GM12878 (cell line): ENCODE measurements around the gene BEST1. TPM values are rescaled to one million over a fixed set of nuclear protein-coding genes. Genes with fewer than 3 reads are reported as not detected.
A peak's percentile ranks its signal among the peaks of the same experiment; 100 is the strongest.

ENCODE experiments used
- ATAC-seq: fragments of 200-7000 bp; cut with Tn5 transposase; 3 replicates; pipeline ENCODE4 v1.9.1; 2020; ENCODE audit warnings: mild to moderate bottlenecking, moderate library complexity
- BruUV-seq: library from RNA; stranded (reverse); fragments of 400-500 nt; replicated peaks from 2 replicates; lab custom pipeline; 2021; lab: Mats Ljungman, UMichigan
- CTCF ChIA-PET: fragments of 300-600 bp; sonication (Branson Sonifier 250); formaldehyde crosslinking; extraction: SDS; loops from one replicate; lab custom pipeline; 2021; ENCODE audit warnings: inconsistent platforms; lab: Yijun Ruan, JAX
- POLR2A ChIA-PET: fragments of 350-600 bp; formaldehyde crosslinking; extraction: SDS; loops from one replicate; lab custom pipeline; 2021; ENCODE audit warnings: inconsistent platforms; lab: Charles Lee
- RAD21 ChIA-PET: fragments of 300-600 bp; sonication (Branson Sonifier 250); formaldehyde crosslinking; loops from one replicate; lab custom pipeline; 2023; ENCODE audit warnings: antibody characterized with exemption; ENCODE audit not compliant: unreplicated experiment; lab: Charles Lee
- SMC1A ChIA-PET: fragments of 300-600 bp; sonication (Branson Sonifier 250); formaldehyde crosslinking; loops from one replicate; lab custom pipeline; 2023; ENCODE audit not compliant: unreplicated experiment, uncharacterized antibody; lab: Charles Lee
- DNase-seq: peaks from one replicate; pipeline ENCODE4 v3.0.0-alpha.2; 2011; ENCODE audit warnings: low read depth, low spot score
- FAIRE-seq: peaks from 3 replicates; lab custom pipeline; 2011; peaks lifted over from hg19 to GRCh38; lab: Jason Lieb, UNC
- H2AFZ ChIP-seq: 2 replicates; pipeline ENCODE4 v1.6.0; 2011; ENCODE audit warnings: low read depth, low read length, control low read depth; ENCODE audit not compliant: control insufficient read depth
- H3K27ac ChIP-seq: 2 replicates; pipeline ENCODE4 v1.5.1; 2011; ENCODE audit warnings: control low read depth; ENCODE audit not compliant: control insufficient read depth, insufficient read depth
- H3K27me3 ChIP-seq, 2 experiments: replicated peaks in 1 of 2; 2 replicates each; pipeline versions ENCODE4 v1.6.0 to v1.6.1; 2011; ENCODE audit warnings: low read length in 1 of 2; ENCODE audit not compliant: control insufficient read depth in 2 of 2, insufficient read depth in 2 of 2
- H3K36me3 ChIP-seq, 2 experiments: 2 replicates each; pipeline ENCODE4 v1.5.1; 2011; ENCODE audit warnings: low read length in 1 of 2; ENCODE audit not compliant: control insufficient read depth in 2 of 2, insufficient read depth in 2 of 2
- H3K4me1 ChIP-seq: 2 replicates; pipeline ENCODE4 v1.6.1; 2011; ENCODE audit warnings: mild to moderate bottlenecking, low read length, moderate library complexity, mixed read lengths; ENCODE audit not compliant: control insufficient read depth, insufficient read depth
- H3K4me2 ChIP-seq: 2 replicates; pipeline ENCODE4 v1.6.0; 2011; ENCODE audit warnings: control low read depth; ENCODE audit not compliant: control insufficient read depth, insufficient read depth
- H3K4me3 ChIP-seq: fragments of 200-600 bp; sonication (generic); 2 replicates; pipeline ENCODE4 v1.5.1; 2016
- H3K79me2 ChIP-seq: 2 replicates; pipeline ENCODE4 v1.6.0; 2011; ENCODE audit warnings: low read length; ENCODE audit not compliant: control insufficient read depth, insufficient read depth
- H3K9ac ChIP-seq: 2 replicates; pipeline ENCODE4 v1.8.0; 2011; ENCODE audit warnings: low read length, control low read depth, mixed read lengths; ENCODE audit not compliant: control insufficient read depth, insufficient read depth
- H3K9me3 ChIP-seq: replicated peaks from 3 replicates; pipeline ENCODE4 v1.5.1; 2011; ENCODE audit warnings: mild to moderate bottlenecking, low read length; ENCODE audit not compliant: control insufficient read depth, insufficient read depth
- H4K20me1 ChIP-seq: 2 replicates; pipeline ENCODE4 v1.6.0; 2011; ENCODE audit not compliant: control insufficient read depth, insufficient read depth
- EGR1 ChIP-seq, 2 experiments: IDR thresholded peaks; 1 replicate in 1 of 2; 2 replicates in 1 of 2; pipeline ENCODE4 v1.6.1; 2011 to 2012; ENCODE audit warnings: low read depth in 2 of 2, low read length in 2 of 2, borderline replicate concordance in 1 of 2, mild to moderate bottlenecking in 1 of 2, moderate library complexity in 1 of 2
- FOXK2 ChIP-seq: fragments of 450-650 bp; IDR thresholded peaks from 2 replicates; pipeline ENCODE4 v1.6.1; 2017; ENCODE audit warnings: mild to moderate bottlenecking, moderate library complexity
- HDAC6 ChIP-seq: fragments of 200-600 bp; sonication (generic); IDR thresholded peaks from one replicate; pipeline ENCODE4 v1.8.0; 2017; ENCODE audit warnings: antibody characterized with exemption; ENCODE audit not compliant: unreplicated experiment
- POLR2A ChIP-seq: IDR thresholded peaks from 2 replicates; pipeline ENCODE4 v1.6.1; 2011; ENCODE audit warnings: low read depth, mild to moderate bottlenecking, low read length
- ZNF274 ChIP-seq: IDR thresholded peaks from one replicate; pipeline ENCODE4 v1.8.0; 2011; ENCODE audit not compliant: insufficient read length, insufficient read depth
- ZSCAN29 ChIP-seq: fragments of 450-650 bp; IDR thresholded peaks from 2 replicates; pipeline ENCODE4 v1.6.1; 2017; ENCODE audit warnings: mild to moderate bottlenecking, moderate library complexity
- WGBS: methylation state at CpG from one replicate; pipeline ENCODE4 v1.1.6; 2016; ENCODE audit warnings: low lambda C conversion rate; ENCODE audit not compliant: insufficient replicate concordance, insufficient coverage; ENCODE audit errors: missing lambda C conversion rate; 5-methylcytosine and 5-hydroxymethylcytosine counted together
- in situ Hi-C: fragments of 300-500 bp; cut with MboI; formaldehyde crosslinking; loops from 9 replicates; pipeline ENCODE4 v1.14.3; 2018; ENCODE audit warnings: mixed read lengths
- intact Hi-C: fragments of 100-400 bp; cut with micrococcal nuclease; formaldehyde crosslinking; loops from one replicate; pipeline ENCODE4 v1.14.2; 2022; ENCODE audit not compliant: unreplicated experiment
- polyA plus RNA-seq, 11 experiments: library from polyadenylated mRNA; depleted of rRNA in 4 of 11; unstranded in 6 of 11; stranded (reverse) in 5 of 11; fragments of >200 nt; fragmentation: Nextera tagmentation in 4 of 11; fragmentation: Illumina TruSeq in 1 of 11; extraction: Ambion mirVana in 4 of 11; extraction: Trizol in 1 of 11; gene quantifications; 1 replicate in 1 of 11; 2 replicates in 10 of 11; pipeline versions ENCODE4 v1.2.1 to v1.2.3, GENCODE V29; 2011 to 2016; ENCODE audit warnings: inconsistent platforms in 2 of 11, missing spikeins in 2 of 11, low read depth in 1 of 11
- total RNA-seq, 4 experiments: library from RNA; depleted of rRNA in 3 of 4; stranded (reverse); fragments of >200 nt in 3 of 4; fragmentation: Illumina TruSeq in 1 of 4; extraction: Trizol in 1 of 4; gene quantifications; 2 replicates each; pipeline versions ENCODE4 v1.2.1 to v1.2.3, GENCODE V29; 2013 to 2021
- TF ChIP-seq, protein P1 (sequence below): IDR thresholded peaks from 2 replicates; pipeline ENCODE4 v1.6.1; 2012; ENCODE audit warnings: low read depth, low read length, improper control_type of control experiment

Gene BEST1
- total and polyA plus RNA-seq, 10 of the 15 experiments (the other 5 are each of a cell fraction or from before 2014, with no cell fraction given), result 0.03 to 3.4 (median 0.15) TPM; not detected in 1

DNA sequence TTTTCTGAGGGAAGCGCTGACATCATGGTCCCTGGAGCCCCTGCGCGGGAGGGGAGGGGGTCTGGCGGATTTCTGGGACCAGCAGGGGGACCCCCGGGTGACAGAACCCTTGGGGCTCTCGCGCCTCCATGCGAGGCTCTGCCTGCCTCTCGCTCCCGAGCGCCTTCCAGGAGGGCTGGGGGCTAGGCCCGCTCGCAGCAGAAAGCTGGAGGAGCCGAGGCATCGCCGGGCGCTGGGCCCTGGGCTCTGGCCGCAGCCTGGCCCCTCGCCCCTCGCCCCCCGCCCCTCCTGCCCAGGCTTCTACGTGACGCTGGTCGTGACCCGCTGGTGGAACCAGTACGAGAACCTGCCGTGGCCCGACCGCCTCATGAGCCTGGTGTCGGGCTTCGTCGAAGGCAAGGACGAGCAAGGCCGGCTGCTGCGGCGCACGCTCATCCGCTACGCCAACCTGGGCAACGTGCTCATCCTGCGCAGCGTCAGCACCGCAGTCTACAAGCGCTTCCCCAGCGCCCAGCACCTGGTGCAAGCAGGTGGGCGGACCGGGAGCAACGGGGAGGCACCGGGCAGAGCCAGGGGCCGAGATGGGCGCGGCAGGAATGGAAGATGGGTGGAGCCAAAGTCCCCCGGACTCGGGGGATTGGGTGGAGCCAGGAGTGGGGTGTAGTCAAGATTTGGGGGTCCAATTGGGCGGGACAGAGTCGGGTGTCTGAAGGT is 5.4 kb downstream of the BEST1 start:
- SMC1A ChIA-PET, result no interaction called here
- no peaks in the 10 kb centered on the region for H3K79me2 ChIP-seq
- CTCF ChIA-PET, result interaction anchor here (1.1 kb wide), 1 partner anchor 126 kb away, joined by 3 read pairs; no protein-coding TSS in a partner anchor
- H3K27me3 ChIP-seq, result no peaks in the 10 kb centered on the region; a peak in 1 of 4 replicates
- in situ Hi-C loops (no loop called here), intact Hi-C loops (no loop called here)
- 46% methylated on average over 43 of the region's 56 CpGs for WGBS
- no peaks in the 10 kb centered on the region; the same call in 1 of the 2 replicates for H4K20me1 ChIP-seq
- peak; percentile 61 for ATAC-seq
- DNase-seq, result no peak
- peak overlapping the region; percentile 60 for H3K4me2 ChIP-seq
- POLR2A ChIA-PET, result no interaction called here
- H3K27ac ChIP-seq, result no peak overlapping the region
- H3K9me3 ChIP-seq, result no peaks in the 10 kb centered on the region
- no peak for FAIRE-seq
- peak; percentile 38; the same call in 1 of the 2 replicates for TF ChIP-seq POLR2A
- TF ChIP-seq HDAC6, result no peak
- TF ChIP-seq EGR1 (IDR thresholded peaks at IDR 0.05; ENCODE audit: borderline replicate concordance in 1 of 2, low read depth in 2 of 2, low read length in 2 of 2), result peak in 1 of 2 experiments; percentile 20; a peak in 1 of 3 replicates
- TF ChIP-seq ZNF274, result no peak
- TF ChIP-seq ZSCAN29, result no peak
- TF ChIP-seq, protein P1, sequence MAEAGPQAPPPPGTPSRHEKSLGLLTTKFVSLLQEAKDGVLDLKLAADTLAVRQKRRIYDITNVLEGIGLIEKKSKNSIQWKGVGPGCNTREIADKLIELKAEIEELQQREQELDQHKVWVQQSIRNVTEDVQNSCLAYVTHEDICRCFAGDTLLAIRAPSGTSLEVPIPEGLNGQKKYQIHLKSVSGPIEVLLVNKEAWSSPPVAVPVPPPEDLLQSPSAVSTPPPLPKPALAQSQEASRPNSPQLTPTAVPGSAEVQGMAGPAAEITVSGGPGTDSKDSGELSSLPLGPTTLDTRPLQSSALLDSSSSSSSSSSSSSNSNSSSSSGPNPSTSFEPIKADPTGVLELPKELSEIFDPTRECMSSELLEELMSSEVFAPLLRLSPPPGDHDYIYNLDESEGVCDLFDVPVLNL, result no peak
- TF ChIP-seq FOXK2, result no peak
- no peak overlapping the region; the same call in 1 of the 2 replicates for H3K4me3 ChIP-seq
- no peaks in the 10 kb centered on the region for H3K36me3 ChIP-seq
- RAD21 ChIA-PET, result no interaction called here
- no TSS peak for BruUV-seq
- H3K9ac ChIP-seq, result no peak overlapping the region; the same call in 1 of the 2 replicates
- peaks cover 3% of the 10 kb centered on the region; the same call in 1 of the 2 replicates for H3K4me1 ChIP-seq
- no peak overlapping the region for H2AFZ ChIP-seq
